Sigmoid colon (tissue), 7 donors: ENCODE results near the gene PLXNA4. TPM values are rescaled to one million over a fixed set of nuclear protein-coding genes. Genes with fewer than 3 reads are reported as not detected.

Experiments used
- DNase-seq: peaks from one replicate; pipeline ENCODE4 v3.0.0-alpha.2; 2019
- H3K27ac ChIP-seq, 4 donors: fragments of 200-600 bp; sonication (generic); one replicate each; pipeline ENCODE4 v1.5.1; 2016 to 2019; ENCODE audit warnings: mild to moderate bottlenecking in 1 of 4
- H3K27me3 ChIP-seq, 3 donors: fragments of 200-600 bp; sonication (generic); one replicate each; pipeline ENCODE4 v1.5.1; 2019; ENCODE audit warnings: mild to moderate bottlenecking in 1 of 3
- H3K36me3 ChIP-seq, 4 donors: fragments of 200-600 bp; sonication (generic); one replicate each; pipeline ENCODE4 v1.5.1; 2016 to 2019
- H3K4me1 ChIP-seq, 4 donors: fragments of 200-600 bp; sonication (generic); one replicate each; pipeline ENCODE4 v1.5.1; 2017 to 2019
- H3K4me3 ChIP-seq, 4 donors: fragments of 200-600 bp; sonication (generic); one replicate each; pipeline ENCODE4 v1.5.1; 2017 to 2019; ENCODE audit warnings: mild to moderate bottlenecking in 2 of 4, moderate library complexity in 1 of 4
- H3K9me3 ChIP-seq, 4 donors: fragments of 200-600 bp in 3 of 4; sonication (generic) in 3 of 4; one replicate each; pipeline versions ENCODE4 v1.5.1 to v1.6.1; 2013 to 2019
- EP300 ChIP-seq, 4 donors: sonication (generic); formaldehyde crosslinking; IDR thresholded peaks; one replicate each; pipeline ENCODE4 v1.6.1; 2017; ENCODE audit warnings: antibody characterized with exemption in 4 of 4
- POLR2A ChIP-seq, 2 donors: fragments of 450-650 bp; IDR thresholded peaks; one replicate each; pipeline ENCODE4 v1.6.1; 2016; ENCODE audit warnings: antibody characterized with exemption in 2 of 2, mild to moderate bottlenecking in 2 of 2, moderate library complexity in 2 of 2
- POLR2AphosphoS5 ChIP-seq, 4 donors: sonication (generic); formaldehyde crosslinking; IDR thresholded peaks; one replicate each; pipeline ENCODE4 v1.6.1; 2017; ENCODE audit warnings: antibody characterized with exemption in 4 of 4
- WGBS, 2 donors: extraction: QIAGEN DNeasy Blood & Tissue Kit; methylation state at CpG; one replicate each; pipeline ENCODE4 v1.1.7; 2013; 5-methylcytosine and 5-hydroxymethylcytosine counted together
- intact Hi-C: fragments of 100-400 bp; cut with DNase I; formaldehyde crosslinking; loops from one replicate; pipeline ENCODE4 v1.15.1; 2023
- polyA plus RNA-seq, 3 donors: library from polyadenylated mRNA; stranded (reverse); fragments of 200-250 nt; gene quantifications; one replicate each; pipeline ENCODE4 v1.2.3, GENCODE V29; 2013
- total RNA-seq, 4 donors: library from RNA; depleted of rRNA; stranded (reverse); fragments of >200 nt; gene quantifications; one replicate each; pipeline ENCODE4 v1.1.0, GENCODE V29; 2016
- TF ChIP-seq, protein P1 (sequence below), 4 experiments: fragments of 450-650 bp in 3 of 4; fragments of 200-600 bp in 1 of 4; IDR thresholded peaks; one replicate each; pipeline ENCODE4 v1.5.1; 2016 to 2019; ENCODE audit warnings: antibody characterized with exemption in 4 of 4, mild to moderate bottlenecking in 3 of 4, moderate library complexity in 2 of 4
- donor health status: healthy with polysubstance abuse.
- donor health status: Bipolar disorder and iron deficiency.
- donor health status: healthy.

PLXNA4 gene
- total and polyA plus RNA-seq, 7 donors, result under 0.01 to 10.5 (median 3.7) TPM; not detected in 1

DNA sequence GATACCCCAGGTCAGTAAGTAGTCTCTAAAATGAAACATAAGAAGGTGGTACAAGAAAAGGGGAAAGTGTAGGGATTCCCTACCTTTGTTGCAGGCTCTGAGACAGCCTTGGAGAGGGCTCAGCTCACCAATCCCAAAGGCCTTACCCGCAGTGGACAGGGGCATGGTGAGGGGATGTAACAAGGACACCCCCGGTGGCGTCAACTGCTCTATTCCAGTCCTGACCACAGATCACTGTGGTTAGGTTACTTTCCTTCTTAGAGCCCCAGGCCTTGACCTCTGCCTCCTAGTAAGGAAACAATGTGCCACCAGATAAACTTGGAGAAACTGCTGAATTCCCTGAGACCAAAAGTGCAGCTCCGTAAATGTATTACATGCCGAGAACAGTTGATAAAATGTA lies 17.5 kb downstream of the PLXNA4 start:
- DNase-seq, result no peak
- Histone ChIP-seq H3K9me3 (peaks cover 0 to under 1% (median 0%) of the 10 kb centered on the region in 4 donors), H3K27ac (no peak overlapping the region), H3K4me3 (no peak overlapping the region), H3K36me3 (peaks cover 0 to 5% (median 0%) of the 10 kb centered on the region in 4 donors), H3K4me1 (no peaks in the 10 kb centered on the region), H3K27me3 (no peaks in the 10 kb centered on the region)
- intact Hi-C loops, result no loop called here
- 76 to 86% methylated on average over 5 of the region's 5 CpGs for WGBS, 2 donors
- TF ChIP-seq, protein P1, sequence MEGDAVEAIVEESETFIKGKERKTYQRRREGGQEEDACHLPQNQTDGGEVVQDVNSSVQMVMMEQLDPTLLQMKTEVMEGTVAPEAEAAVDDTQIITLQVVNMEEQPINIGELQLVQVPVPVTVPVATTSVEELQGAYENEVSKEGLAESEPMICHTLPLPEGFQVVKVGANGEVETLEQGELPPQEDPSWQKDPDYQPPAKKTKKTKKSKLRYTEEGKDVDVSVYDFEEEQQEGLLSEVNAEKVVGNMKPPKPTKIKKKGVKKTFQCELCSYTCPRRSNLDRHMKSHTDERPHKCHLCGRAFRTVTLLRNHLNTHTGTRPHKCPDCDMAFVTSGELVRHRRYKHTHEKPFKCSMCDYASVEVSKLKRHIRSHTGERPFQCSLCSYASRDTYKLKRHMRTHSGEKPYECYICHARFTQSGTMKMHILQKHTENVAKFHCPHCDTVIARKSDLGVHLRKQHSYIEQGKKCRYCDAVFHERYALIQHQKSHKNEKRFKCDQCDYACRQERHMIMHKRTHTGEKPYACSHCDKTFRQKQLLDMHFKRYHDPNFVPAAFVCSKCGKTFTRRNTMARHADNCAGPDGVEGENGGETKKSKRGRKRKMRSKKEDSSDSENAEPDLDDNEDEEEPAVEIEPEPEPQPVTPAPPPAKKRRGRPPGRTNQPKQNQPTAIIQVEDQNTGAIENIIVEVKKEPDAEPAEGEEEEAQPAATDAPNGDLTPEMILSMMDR (IDR thresholded peaks at IDR 0.05), result no peak
- TF ChIP-seq POLR2AphosphoS5 (IDR thresholded peaks at IDR 0.05) (no peak), POLR2A (IDR thresholded peaks at IDR 0.05) (no peak), EP300 (IDR thresholded peaks at IDR 0.05) (no peak)

DNA sequence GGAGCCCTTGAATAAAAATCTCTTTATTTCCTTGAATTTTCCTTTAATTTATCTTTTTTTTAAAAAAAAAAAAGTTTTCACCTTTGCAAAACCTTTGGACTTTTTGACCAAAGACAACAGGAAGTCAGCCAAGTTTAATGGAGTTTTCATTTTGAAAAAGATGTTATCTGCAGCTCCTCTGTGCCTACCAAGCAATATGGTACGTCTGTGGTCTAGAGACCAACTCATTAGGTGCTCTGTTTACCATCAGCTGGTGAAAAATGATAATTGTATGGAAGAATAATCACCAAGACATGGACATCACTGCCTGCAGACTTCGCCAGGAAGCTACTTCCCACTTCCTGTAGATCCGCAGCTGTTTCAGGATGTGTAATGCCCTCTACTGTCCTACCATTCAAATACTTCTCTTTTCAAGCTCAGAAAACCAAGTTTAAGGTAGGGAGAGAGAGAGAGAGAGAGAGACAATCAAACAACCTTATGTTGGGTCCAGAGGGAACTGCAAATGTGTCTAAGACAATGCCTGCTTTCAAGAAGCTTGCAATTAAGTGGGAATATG lies 18.7 kb downstream of the PLXNA4 start:
- intact Hi-C loops, result no loop called here
- Histone ChIP-seq H3K36me3 (peaks cover 0 to 5% (median 0%) of the 10 kb centered on the region in 4 donors), H3K4me1 (no peaks in the 10 kb centered on the region), H3K9me3 (peaks cover 0 to 4% (median 0%) of the 10 kb centered on the region in 4 donors), H3K27me3 (no peaks in the 10 kb centered on the region), H3K27ac (no peak overlapping the region), H3K4me3 (no peak overlapping the region)
- WGBS, 2 donors, result 54 to 57% methylated on average over 3 of the region's 3 CpGs
- TF ChIP-seq POLR2AphosphoS5 (IDR thresholded peaks at IDR 0.05) (no peak), POLR2A (IDR thresholded peaks at IDR 0.05) (no peak), EP300 (IDR thresholded peaks at IDR 0.05) (no peak)
- TF ChIP-seq, protein P1 (IDR thresholded peaks at IDR 0.05), result no peak
- DNase-seq, result no peak

DNA sequence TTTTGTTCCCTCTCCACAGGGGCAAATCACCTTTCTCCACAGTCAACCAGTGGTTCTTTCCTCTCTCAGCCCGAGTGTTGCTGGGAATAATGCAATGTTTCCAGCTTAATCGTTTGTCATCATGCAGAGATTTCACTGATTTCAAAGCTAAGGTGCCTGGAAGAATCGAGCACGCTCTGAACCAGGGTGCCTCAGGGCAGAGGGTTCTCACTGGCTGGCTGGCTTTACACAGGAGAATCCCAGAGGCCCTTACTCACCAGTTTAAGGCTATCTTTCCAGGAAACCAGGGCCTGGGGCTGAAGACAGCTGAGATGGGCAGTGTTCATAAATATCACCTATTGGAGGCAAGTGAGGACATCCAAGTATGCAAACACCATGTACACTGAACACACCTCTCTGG lies 21.8 kb downstream of the PLXNA4 start:
- Histone ChIP-seq H3K4me1 (no peaks in the 10 kb centered on the region), H3K27ac (no peak overlapping the region), H3K9me3 (peaks cover 6 to 15% (median 11%) of the 10 kb centered on the region in 4 donors), H3K27me3 (no peaks in the 10 kb centered on the region), H3K36me3 (peaks cover 0 to 5% (median 0%) of the 10 kb centered on the region in 4 donors), H3K4me3 (no peak overlapping the region)
- 73 to 84% methylated on average over 4 of the region's 4 CpGs for WGBS, 2 donors
- DNase-seq, result no peak
- TF ChIP-seq POLR2AphosphoS5 (IDR thresholded peaks at IDR 0.05), result no peak
- TF ChIP-seq, protein P1 (IDR thresholded peaks at IDR 0.05), result no peak
- no peak for TF ChIP-seq EP300 (IDR thresholded peaks at IDR 0.05)
- TF ChIP-seq POLR2A (IDR thresholded peaks at IDR 0.05), result no peak
- intact Hi-C loops, result no loop called here

DNA sequence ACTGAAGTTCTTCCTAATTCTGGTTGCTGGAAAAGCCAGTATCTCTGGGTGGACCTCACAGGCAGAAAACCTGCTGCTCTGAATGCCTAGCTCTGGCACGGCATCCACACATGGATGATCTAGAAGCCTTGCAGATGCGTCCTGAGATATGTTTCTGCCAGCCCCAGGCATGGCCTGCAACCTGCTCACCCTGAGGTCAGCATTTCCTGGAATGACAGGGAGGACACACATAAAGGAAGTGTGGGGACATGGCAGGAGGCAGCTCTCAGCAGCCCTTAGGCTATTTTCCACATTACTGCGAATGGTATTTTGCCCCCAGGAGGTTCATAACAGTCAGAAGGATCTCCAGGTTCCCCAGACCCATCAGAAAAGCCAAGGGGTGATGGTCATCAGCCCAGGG lies 23.2 kb downstream of the PLXNA4 start:
- Histone ChIP-seq H3K9me3 (peaks cover 6 to 15% (median 11%) of the 10 kb centered on the region in 4 donors), H3K4me1 (no peaks in the 10 kb centered on the region), H3K36me3 (peaks cover 0 to 5% (median 0%) of the 10 kb centered on the region in 4 donors), H3K4me3 (no peak overlapping the region), H3K27me3 (no peaks in the 10 kb centered on the region), H3K27ac (no peak overlapping the region)
- intact Hi-C loops, result no loop called here
- DNase-seq, result no peak
- 72 to 86% methylated on average over 3 of the region's 3 CpGs for WGBS, 2 donors
- TF ChIP-seq POLR2AphosphoS5 (IDR thresholded peaks at IDR 0.05) (no peak), EP300 (IDR thresholded peaks at IDR 0.05) (no peak), POLR2A (IDR thresholded peaks at IDR 0.05) (no peak)
- TF ChIP-seq, protein P1 (IDR thresholded peaks at IDR 0.05), result no peak

DNA sequence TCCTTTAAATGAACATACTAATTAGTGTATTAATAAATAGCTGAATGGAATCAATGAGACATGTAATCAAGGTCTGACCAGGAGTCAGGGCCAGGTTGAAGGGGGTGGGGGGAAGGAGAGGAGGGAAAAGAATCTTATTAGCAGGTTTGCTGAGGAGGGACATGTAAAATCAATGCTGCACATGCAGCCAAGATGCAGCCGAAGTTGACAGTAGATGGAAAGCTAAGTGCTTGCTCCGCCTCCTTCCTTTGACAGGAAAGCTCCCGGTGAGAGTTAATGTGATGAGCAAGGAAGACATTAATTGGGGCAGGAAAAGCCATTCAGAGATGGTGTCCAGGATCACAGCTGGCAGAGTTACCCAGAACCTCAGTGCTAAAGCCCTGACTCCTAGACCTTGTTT lies 24.4 kb downstream of the PLXNA4 start:
- Histone ChIP-seq H3K27me3 (no peaks in the 10 kb centered on the region), H3K4me3 (no peak overlapping the region), H3K27ac (no peak overlapping the region), H3K4me1 (no peaks in the 10 kb centered on the region), H3K36me3 (peaks cover 0 to 5% (median 0%) of the 10 kb centered on the region in 4 donors), H3K9me3 (peaks cover 6 to 15% (median 11%) of the 10 kb centered on the region in 4 donors)
- TF ChIP-seq, protein P1 (IDR thresholded peaks at IDR 0.05), result no peak
- TF ChIP-seq POLR2A (IDR thresholded peaks at IDR 0.05), result no peak
- TF ChIP-seq POLR2AphosphoS5 (IDR thresholded peaks at IDR 0.05), result no peak
- no peak for TF ChIP-seq EP300 (IDR thresholded peaks at IDR 0.05)
- 52 to 69% methylated on average over 3 of the region's 3 CpGs for WGBS, 2 donors
- no peak for DNase-seq
- intact Hi-C loops, result no loop called here
